SU-DHL-6 (cell line): ENCODE results near the gene KCNJ16.

Source experiments
- H2AFZ ChIP-seq: fragments of 200-600 bp; sonication (generic); 2 replicates; pipeline ENCODE4 v1.6.1; 2014; ENCODE audit warnings: low read depth, mild to moderate bottlenecking, moderate library complexity, mixed read lengths, antibody characterized with exemption, low read length; ENCODE audit not compliant: severe bottlenecking
- H3F3A ChIP-seq: fragments of 200-600 bp; shearing (Covaris generic); 2 replicates; pipeline ENCODE4 v1.6.0; 2016; ENCODE audit warnings: antibody characterized with exemption, mild to moderate bottlenecking; ENCODE audit not compliant: insufficient read depth
- H3K27ac ChIP-seq: fragments of 200-600 bp; sonication (generic); 2 replicates; pipeline ENCODE4 v1.5.1; 2016; ENCODE audit warnings: low read depth, mild to moderate bottlenecking, low read length, moderate library complexity, mixed read lengths
- H3K27me3 ChIP-seq: fragments of 200-600 bp; sonication (generic), shearing (Covaris generic); 2 replicates; pipeline ENCODE4 v1.6.0; 2014; ENCODE audit warnings: mild to moderate bottlenecking, low read length
- H3K36me3 ChIP-seq: fragments of 200-600 bp; sonication (generic); 2 replicates; pipeline ENCODE4 v1.6.1; 2014; ENCODE audit warnings: mild to moderate bottlenecking, low read length, mixed read lengths
- H3K4me2 ChIP-seq: fragments of 300-600, 200-600 bp; shearing (Covaris generic), sonication (generic); 2 replicates; pipeline ENCODE4 v1.6.0; 2014; ENCODE audit warnings: low read length, low read depth, mild to moderate bottlenecking; ENCODE audit not compliant: poor library complexity, severe bottlenecking
- H3K4me3 ChIP-seq: fragments of 200-600 bp; sonication (generic); 2 replicates; pipeline ENCODE4 v1.5.1; 2014; ENCODE audit warnings: antibody characterized with exemption, low read length, mild to moderate bottlenecking, mixed read lengths; ENCODE audit not compliant: insufficient read depth, poor library complexity, severe bottlenecking
- H3K79me2 ChIP-seq: fragments of 200-600 bp; sonication (generic); 2 replicates; pipeline ENCODE4 v1.6.1; 2014; ENCODE audit warnings: mild to moderate bottlenecking, low read length, moderate library complexity; ENCODE audit not compliant: insufficient read depth
- H3K9ac ChIP-seq: fragments of 200-600 bp; sonication (generic); 2 replicates; pipeline ENCODE4 v1.7.0; 2014; ENCODE audit warnings: mild to moderate bottlenecking, low read length
- H3K9me2 ChIP-seq: fragments of 200-600 bp; sonication (generic); replicated peaks from 2 replicates; pipeline ENCODE4 v1.6.1; 2014; ENCODE audit warnings: low read length; ENCODE audit not compliant: insufficient read depth
- H3K9me3 ChIP-seq: fragments of 200-600 bp; sonication (generic); 2 replicates; pipeline ENCODE4 v1.6.1; 2014; ENCODE audit warnings: low read length, mixed read lengths; ENCODE audit not compliant: insufficient read depth
- H4K20me1 ChIP-seq: fragments of 200-600 bp; sonication (generic); 2 replicates; pipeline ENCODE4 v1.6.1; 2014; ENCODE audit warnings: low read depth, mild to moderate bottlenecking, antibody characterized with exemption, low read length, moderate library complexity, mixed read lengths
- CTCF ChIP-seq: fragments of 200-600 bp; sonication (generic); IDR thresholded peaks from one replicate; pipeline ENCODE4 v1.5.1; 2017; ENCODE audit warnings: antibody characterized with exemption, mild to moderate bottlenecking, low read length, moderate library complexity; ENCODE audit not compliant: insufficient read depth, poor library complexity, severe bottlenecking
- EZH2phosphoT487 ChIP-seq: fragments of 200-600 bp; sonication (generic), shearing (Covaris generic); conservative IDR thresholded peaks from 2 replicates; pipeline ENCODE4 v1.6.1; 2018; ENCODE audit warnings: mild to moderate bottlenecking, antibody characterized with exemption, low read length, moderate library complexity, mixed read lengths

KCNJ16 gene

DNA sequence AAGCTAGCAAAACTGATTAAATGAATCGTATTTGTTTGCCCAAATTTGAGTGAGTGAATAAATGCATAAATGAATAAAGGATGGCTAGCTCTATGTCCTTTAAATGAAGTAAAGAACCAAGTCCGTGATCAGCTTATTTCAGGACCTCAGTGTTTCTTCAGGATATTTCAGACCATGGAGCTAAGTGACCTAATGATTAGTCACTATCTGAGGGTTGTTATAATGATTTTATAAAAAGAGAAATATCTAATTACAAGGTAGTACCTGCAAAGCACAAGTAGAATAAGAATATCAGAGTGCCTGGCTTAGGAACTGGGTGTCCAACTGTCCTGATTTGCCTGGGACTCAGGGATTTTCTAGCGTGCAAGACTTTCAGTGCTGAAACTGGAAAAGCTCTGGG lies 106.8 kb downstream of the KCNJ16 start:
- Histone ChIP-seq H3K9me2 (no peaks in the 10 kb centered on the region), H2AFZ (no peak overlapping the region), H3K4me3 (no peak overlapping the region), H4K20me1 (no peaks in the 10 kb centered on the region), H3F3A (no peaks in the 10 kb centered on the region), H3K9ac (no peak overlapping the region), H3K27me3 (no peaks in the 10 kb centered on the region), H3K4me2 (no peak overlapping the region), H3K9me3 (no peaks in the 10 kb centered on the region), H3K36me3 (no peaks in the 10 kb centered on the region), H3K27ac (no peak overlapping the region), H3K79me2 (no peaks in the 10 kb centered on the region)
- TF ChIP-seq CTCF (no peak), EZH2phosphoT487 (no peak)

GRCh38 chr17:70183508-70183907 lies 108.5 kb downstream of the KCNJ16 start:
- Histone ChIP-seq H3K9me2 (no peaks in the 10 kb centered on the region), H3K79me2 (no peaks in the 10 kb centered on the region), H3K4me3 (no peak overlapping the region), H4K20me1 (no peaks in the 10 kb centered on the region), H3K4me2 (no peak overlapping the region), H3K9ac (no peak overlapping the region), H3K27ac (no peak overlapping the region), H3K9me3 (no peaks in the 10 kb centered on the region), H3K27me3 (no peaks in the 10 kb centered on the region), H2AFZ (no peak overlapping the region), H3K36me3 (no peaks in the 10 kb centered on the region), H3F3A (no peaks in the 10 kb centered on the region)
- TF ChIP-seq EZH2phosphoT487 = no peak
- no peak for TF ChIP-seq CTCF

DNA sequence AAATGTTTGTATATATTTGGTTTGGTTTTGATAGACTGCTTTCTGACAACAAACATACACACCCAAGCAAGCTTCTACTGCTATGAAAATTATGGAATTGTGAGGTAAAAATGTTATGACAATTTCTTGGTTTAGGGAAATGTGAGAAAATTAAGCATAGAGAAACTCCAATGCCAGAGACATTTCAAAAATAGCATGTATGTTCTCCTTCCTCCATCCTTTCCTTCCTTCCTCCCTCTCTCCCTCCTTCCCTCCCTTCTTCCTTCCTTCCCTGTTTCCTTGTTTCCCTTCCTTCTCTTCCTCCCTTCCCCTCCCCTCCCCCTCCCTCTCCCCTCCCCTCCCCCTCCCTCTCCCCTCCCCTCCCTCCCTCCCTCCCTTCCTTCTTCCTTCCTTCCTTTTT lies 109.2 kb downstream of the KCNJ16 start:
- H3K9me3 ChIP-seq = no peaks in the 10 kb centered on the region
- H3F3A ChIP-seq = no peaks in the 10 kb centered on the region
- H4K20me1 ChIP-seq = no peaks in the 10 kb centered on the region
- TF ChIP-seq CTCF (no peak), EZH2phosphoT487 (no peak)
- no peak overlapping the region for H2AFZ ChIP-seq
- H3K4me2 ChIP-seq = no peak overlapping the region
- no peaks in the 10 kb centered on the region for H3K9me2 ChIP-seq
- H3K79me2 ChIP-seq = no peaks in the 10 kb centered on the region
- no peak overlapping the region for H3K27ac ChIP-seq
- no peaks in the 10 kb centered on the region for H3K36me3 ChIP-seq
- H3K9ac ChIP-seq = no peak overlapping the region
- H3K4me3 ChIP-seq = no peak overlapping the region
- H3K27me3 ChIP-seq = no peaks in the 10 kb centered on the region

- no peaks in the 10 kb centered on the region for H3F3A ChIP-seq
- H3K9me2 ChIP-seq = no peaks in the 10 kb centered on the region
- no peaks in the 10 kb centered on the region for H3K36me3 ChIP-seq
- no peak overlapping the region for H3K27ac ChIP-seq
- no peaks in the 10 kb centered on the region for H3K27me3 ChIP-seq
- no peak overlapping the region for H2AFZ ChIP-seq
- H3K4me2 ChIP-seq = no peak overlapping the region
- H3K79me2 ChIP-seq = no peaks in the 10 kb centered on the region
- H4K20me1 ChIP-seq = no peaks in the 10 kb centered on the region
- no peak overlapping the region for H3K9ac ChIP-seq
- TF ChIP-seq EZH2phosphoT487 (no peak), CTCF (no peak)
- no peaks in the 10 kb centered on the region for H3K9me3 ChIP-seq
- no peak overlapping the region for H3K4me3 ChIP-seq
Observed at GRCh38 chr17:70184770-70185169, 109.7 kb downstream of the KCNJ16 start.
